ENCODE data around the gene MIPEP.

DNA sequence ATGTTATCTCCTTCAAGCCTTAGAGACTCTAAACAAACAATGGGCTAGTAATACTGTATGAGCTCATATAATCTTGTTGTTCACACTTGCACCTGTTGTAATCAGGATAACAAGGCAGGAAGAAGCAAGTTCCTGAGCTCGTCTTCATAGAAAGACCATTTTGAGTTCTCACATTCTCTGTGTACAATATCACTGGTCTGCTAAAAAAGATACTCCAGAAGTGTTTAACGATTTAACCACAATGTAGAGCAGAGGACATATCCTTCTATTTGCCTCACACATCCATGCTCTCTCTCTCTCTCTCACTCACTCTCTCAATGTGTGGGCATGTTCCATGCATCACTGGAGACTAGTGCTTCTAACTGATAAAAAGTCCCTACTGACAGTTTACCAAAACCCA lies 122.9 kb downstream of the MIPEP start:
- TF ChIP-seq, protein P1, sequence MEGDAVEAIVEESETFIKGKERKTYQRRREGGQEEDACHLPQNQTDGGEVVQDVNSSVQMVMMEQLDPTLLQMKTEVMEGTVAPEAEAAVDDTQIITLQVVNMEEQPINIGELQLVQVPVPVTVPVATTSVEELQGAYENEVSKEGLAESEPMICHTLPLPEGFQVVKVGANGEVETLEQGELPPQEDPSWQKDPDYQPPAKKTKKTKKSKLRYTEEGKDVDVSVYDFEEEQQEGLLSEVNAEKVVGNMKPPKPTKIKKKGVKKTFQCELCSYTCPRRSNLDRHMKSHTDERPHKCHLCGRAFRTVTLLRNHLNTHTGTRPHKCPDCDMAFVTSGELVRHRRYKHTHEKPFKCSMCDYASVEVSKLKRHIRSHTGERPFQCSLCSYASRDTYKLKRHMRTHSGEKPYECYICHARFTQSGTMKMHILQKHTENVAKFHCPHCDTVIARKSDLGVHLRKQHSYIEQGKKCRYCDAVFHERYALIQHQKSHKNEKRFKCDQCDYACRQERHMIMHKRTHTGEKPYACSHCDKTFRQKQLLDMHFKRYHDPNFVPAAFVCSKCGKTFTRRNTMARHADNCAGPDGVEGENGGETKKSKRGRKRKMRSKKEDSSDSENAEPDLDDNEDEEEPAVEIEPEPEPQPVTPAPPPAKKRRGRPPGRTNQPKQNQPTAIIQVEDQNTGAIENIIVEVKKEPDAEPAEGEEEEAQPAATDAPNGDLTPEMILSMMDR (IDR thresholded peaks at IDR 0.05) = no peak
- TF ChIP-seq POLR2AphosphoS5 (IDR thresholded peaks at IDR 0.05) (no peak), POLR2A (IDR thresholded peaks at IDR 0.05) (no peak), EP300 (IDR thresholded peaks at IDR 0.05; ENCODE audit: low read depth) (no peak)

Measured in transverse colon (tissue), 4 donors.